ENCODE results near the gene TMEM233.
"Not testable (repeated sequence)": the region's sequence is repeated elsewhere in the genome, so short reads cannot be mapped to it uniquely, and the experiment has no call there.

Gene TMEM233

DNA sequence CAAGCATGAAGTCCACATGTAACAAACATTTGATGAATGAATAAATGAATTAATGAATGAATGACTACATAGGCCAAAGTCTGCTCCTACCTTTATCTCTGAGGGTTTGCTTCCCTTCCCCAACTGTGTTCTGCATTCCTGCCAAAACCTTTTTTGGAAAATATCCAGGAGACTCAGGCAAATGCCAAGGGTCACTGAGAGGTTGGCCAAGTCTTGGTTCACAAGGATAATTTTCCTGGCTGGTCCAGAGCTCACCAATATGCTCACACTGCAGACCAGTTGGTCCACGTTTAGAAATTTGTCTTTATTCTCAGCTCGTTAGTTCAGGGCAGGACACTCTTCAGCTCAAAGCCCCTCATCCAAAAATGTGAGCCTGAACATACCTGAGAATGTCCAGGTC, 10.2 kb downstream of the TMEM233 start:
- DNase-seq (ENCODE audit: low read depth in 1 of 2, low spot score in 1 of 2) = no peak

DNA sequence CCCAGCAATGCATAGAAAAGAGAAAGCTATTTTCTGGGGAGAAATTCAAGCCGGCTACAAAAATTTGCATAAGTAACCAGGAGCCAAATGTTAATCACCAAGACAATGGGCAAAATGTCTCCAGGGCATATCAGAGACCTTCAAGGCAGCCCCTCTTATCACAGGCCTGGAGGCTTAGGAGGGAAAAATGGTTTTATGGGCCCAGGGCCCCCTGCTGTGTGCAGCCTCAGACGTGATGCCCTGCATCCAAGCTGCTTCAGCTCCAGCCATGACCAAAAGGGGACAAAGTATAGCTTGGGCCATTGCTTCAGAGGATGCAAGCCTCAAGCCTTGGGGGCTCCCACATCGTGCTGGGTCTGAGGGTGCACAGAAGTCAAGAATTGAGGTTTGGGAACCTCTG, 15.8 kb downstream of the TMEM233 start:
- no peak for DNase-seq (ENCODE audit: low read depth in 1 of 2, low spot score in 1 of 2)

DNA sequence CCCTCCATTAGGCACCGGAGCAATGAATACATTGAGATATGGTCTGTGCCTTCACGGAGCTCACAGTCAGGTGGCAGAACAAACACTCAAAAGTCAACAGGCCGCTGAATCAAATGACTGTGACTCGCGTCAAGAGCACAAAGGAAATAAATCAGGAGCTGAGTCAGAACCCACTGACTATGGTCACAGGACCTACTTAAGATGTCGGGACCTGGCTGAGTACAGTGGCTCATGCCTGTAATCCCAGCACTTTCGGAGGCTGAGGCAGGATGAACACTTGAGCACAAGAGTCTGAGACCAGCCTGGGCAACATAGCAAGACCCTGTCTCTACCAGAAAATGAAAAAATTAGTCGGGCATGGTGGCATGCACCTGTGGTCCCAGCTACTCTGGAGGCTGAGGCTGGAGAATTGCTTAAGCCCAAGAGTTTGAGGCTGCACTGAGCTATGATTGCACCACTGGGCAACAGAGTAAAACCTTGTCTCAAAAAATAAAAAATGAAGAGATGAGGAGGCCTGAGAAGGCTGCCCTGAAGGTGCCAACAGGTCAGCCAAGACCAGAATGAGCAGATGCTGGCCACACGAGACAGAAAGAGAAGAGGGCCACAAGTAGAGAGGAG, 19.9 kb downstream of the TMEM233 start:
- no peak for DNase-seq (ENCODE audit: low read depth in 1 of 2, low spot score in 1 of 2)

DNA sequence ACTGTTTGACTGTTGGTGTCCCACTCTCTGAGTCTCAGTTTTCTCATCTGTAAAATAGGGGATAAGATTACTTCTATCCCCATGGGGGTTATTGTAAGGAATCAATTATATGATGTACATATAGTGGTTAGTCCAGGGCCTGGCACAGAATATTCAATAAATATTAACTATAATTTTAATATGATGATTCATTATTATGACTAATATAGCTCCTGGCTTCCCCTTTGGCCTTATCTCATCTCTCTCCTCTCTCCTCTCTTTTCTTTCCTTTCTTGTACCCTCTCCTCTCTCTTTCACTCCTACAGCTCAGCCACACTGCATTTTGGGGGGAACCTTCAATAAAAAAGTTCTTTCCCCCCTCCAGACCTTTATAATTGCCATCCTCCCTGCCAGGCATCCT, 21.1 kb downstream of the TMEM233 start:
- DNase-seq (ENCODE audit: low read depth in 1 of 2, low spot score in 1 of 2) = no peak

DNA sequence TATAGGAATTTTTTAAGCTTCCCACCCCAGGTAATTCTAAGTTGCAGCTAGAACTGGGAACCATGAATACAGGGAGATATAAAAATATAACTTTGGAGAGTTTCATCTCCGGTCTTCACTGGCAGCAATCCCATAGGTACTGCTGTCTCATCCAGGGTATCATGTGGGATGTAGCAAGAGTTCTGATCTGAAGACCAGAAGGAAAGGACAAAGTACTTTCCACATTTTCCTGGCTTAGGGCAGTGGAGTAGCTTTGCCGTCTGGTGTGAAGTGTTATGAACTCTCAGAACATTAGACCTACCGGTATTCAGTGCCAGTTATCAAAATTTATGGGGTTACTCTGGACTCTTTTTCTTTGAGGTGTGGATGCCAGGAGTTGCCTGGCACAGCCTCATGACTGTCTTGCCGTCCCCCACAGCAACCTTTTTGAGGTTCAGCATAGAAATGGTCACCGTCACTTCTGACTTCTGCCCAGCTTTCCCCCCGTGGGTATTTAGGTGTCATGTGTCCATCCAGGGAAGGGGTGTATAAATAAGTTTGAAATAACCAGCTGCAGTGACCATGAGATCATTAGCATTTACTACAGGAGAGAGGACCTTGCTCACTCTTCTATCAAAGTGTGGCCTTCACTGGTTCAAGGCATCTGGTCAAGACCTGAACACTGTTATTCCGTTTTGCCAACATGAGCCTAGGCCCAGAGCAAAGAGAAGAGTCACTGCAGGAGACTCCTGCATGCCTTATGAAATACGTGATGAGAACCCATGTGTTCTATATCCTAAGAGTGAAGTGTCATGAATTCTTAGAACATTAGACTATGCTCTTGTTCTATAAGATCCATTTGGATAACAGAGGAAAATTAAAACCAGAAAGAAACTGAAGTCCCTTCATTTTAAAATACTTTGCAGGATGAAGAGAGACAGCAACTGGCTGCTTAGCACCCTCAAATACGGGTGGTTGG, 22.2 kb downstream of the TMEM233 start:
- no peak for DNase-seq (ENCODE audit: low read depth in 1 of 2, low spot score in 1 of 2)

DNA sequence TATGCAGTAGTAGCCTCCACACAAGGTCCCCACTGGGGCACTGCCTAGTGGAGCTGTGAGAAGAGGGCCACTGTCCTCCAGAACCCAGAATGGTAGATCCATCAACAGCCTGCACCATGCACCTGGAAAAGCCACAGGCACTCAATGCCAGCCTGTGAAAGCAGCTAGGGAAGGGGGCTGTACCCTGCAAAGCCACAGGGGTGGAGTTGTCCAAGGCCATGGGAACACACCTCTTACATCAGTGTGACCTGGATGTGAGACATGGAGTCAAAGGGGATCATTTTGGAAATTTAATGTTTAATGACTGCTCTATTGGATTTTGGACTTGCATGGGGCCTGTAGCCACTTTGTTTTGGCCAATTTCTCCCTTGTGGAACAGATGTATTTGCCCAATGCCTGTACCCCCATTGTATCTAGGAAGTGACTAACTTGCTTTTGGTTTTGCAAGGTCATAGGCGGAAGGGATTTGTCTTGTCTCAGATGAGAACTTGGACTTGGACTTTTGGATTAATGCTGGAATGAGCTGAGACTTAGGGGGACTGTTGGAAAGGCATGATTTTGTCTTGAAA, 24.8 kb downstream of the TMEM233 start:
- not testable (repeated sequence) for DNase-seq (ENCODE audit: low read depth in 1 of 2, low spot score in 1 of 2)

DNA sequence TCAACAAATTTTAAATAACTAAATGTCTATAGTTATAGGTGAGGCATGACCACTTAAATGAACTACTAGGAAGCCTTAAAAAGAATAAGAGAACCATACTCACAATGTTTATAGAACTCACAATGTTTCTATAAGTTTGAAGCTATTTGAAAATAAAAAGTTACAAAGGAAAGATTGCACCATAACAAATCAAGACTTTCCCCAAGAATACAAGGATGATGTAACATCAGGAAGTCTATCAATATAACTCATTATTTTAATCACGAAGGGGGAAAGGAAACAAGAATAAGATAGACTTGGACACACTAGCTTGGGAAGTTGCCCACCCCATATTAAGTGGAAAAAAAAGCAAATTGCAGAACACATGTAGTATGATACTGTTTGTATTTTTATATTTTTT, 26.9 kb downstream of the TMEM233 start:
- DNase-seq (ENCODE audit: low read depth in 1 of 2, low spot score in 1 of 2) = no peak

DNA sequence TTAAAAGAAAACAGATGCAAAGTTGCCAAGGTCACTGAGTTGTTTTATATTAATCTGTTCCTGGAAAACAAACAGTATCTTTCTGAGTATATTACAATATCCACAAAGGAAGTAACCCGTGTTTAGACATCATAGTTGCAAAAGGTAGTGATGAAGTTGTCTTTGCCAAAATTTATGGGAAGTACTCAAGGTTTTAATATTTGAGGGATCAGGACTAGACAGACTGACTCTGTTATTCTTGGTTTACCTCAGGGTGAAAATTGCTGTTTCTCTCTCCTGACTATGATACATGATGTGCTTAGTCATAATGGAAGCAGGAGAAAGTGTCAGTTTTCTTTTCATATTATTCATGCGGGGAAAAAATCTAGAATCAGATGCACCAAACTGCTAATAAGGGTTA, 28.3 kb downstream of the TMEM233 start:
- no peak for DNase-seq (ENCODE audit: low read depth in 1 of 2, low spot score in 1 of 2)

DNA sequence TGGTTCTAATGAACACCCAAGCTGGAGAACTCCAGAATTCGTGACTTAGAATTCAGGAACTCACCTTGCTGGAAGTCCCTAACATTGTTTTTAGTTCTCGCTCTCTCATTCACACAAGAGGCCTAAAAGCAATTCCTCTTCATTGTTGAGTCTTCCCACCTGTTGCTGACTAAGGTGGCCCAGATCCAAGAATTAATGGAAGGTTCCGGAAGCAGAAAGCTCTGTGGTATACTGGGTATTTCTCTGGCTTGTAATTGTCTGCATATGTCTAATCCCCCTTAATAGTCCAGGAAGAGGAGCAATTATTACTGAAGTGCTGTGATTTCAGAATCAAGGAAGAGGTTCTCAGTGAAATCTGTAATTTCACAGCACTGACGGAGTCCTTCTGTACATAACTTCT, 31.4 kb downstream of the TMEM233 start:
- no peak for DNase-seq (ENCODE audit: low read depth in 1 of 2, low spot score in 1 of 2)

DNA sequence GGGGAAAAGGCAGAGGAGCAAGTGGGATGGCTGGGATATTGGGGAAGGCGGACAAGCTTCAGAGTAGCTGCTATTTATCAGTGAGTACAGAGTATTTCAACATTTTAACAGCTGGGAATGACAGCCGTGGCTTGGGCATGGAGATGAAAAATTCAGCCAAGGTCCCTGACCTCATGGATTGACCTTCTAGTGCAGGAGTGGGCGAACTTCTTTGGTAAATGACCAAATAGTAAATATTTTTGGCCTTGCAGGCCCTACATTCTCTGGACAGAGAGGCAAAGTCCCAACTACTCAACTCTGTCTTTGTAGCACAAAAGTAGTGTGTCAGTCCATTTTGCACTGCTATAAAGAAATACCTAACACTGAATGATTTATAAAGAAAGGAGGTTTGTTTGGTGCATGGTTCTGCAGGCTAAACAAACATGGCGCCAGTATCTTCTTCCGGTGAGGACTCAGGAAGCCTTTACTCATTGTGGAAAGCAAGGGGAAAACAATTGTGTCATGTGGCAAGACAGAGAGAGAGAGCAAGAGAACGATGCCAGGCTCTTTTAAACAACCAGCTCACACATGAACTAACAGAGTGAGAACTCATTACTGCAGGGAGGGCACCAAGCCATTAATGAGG, 33.6 kb downstream of the TMEM233 start:
- no peak for DNase-seq (ENCODE audit: low read depth in 1 of 2, low spot score in 1 of 2)

DNA sequence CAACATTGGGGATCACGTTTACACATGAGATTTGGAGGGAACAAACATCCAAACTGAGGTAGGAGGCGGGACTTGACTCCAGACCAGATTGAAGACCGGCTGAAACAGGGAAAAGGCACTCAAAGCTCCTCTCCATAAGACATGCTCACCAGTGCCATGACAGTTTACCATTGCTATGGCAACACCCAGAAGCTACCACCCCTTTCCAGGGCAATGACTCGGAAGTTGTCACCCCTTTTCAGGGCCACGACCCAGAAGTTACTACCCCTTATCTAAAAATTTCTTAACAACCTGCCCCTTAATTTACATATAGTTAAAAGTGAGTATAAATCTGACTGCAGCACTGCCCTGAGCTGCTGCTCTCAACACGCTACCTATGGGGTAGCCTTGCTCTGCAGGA, 34.1 kb downstream of the TMEM233 start:
- DNase-seq (ENCODE audit: low read depth in 1 of 2, low spot score in 1 of 2) = no peak

DNA sequence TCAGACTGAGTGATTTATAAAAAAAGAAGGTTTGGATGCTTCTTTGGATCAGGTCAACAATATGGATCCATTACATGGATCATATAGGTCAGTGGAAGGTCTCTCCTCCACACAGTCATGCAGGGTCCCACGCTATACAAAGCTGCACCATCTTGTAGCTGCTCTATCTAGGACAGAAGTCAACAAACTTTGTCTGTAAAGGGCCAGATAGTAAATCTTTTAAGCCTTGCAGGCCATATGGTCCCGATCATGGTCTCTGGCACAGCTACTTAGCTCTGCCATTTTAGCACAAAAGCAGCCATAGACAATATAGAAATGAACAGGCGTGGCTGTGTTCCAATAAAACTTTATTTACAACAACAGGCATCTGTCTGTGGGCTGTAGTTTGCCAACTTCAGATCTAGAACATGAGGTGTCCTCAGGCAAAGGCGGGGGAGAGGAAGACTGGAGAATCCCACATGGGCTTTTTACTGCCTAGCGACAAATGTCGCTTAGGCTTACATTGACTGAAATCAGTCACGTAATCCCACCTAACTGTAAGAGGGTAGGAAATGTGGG, 36.7 kb downstream of the TMEM233 start:
- no peak for DNase-seq (ENCODE audit: low read depth in 1 of 2, low spot score in 1 of 2)

DNA sequence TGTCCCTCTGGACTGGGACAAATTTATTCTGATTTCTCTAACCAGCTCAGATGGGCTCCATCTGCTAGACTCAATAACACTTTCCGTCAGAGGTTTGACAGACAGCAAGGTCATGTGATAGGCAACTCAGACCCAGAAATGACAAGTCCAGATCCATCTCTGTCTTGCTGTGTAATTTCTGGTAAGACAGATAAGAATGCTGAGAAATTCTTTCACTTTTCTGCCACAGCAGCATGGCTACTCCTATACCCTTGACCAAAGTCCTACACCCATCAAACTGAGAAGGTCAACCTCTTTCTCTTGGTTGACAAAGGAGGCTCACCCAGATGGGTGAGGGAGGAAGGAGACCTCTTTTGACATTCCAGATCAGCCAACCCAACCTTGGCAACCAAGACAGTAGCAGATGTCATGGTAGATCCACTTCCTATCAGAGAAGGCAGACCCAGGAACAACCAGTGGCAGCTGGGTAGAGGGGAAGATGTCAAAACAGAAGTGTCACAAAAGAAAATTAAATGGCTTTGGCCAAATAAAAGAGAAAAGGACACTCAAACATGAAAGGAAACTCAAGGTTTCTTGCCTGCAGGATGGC, 37.5 kb downstream of the TMEM233 start:
- DNase-seq (ENCODE audit: low read depth in 1 of 2, low spot score in 1 of 2) = no peak

DNA sequence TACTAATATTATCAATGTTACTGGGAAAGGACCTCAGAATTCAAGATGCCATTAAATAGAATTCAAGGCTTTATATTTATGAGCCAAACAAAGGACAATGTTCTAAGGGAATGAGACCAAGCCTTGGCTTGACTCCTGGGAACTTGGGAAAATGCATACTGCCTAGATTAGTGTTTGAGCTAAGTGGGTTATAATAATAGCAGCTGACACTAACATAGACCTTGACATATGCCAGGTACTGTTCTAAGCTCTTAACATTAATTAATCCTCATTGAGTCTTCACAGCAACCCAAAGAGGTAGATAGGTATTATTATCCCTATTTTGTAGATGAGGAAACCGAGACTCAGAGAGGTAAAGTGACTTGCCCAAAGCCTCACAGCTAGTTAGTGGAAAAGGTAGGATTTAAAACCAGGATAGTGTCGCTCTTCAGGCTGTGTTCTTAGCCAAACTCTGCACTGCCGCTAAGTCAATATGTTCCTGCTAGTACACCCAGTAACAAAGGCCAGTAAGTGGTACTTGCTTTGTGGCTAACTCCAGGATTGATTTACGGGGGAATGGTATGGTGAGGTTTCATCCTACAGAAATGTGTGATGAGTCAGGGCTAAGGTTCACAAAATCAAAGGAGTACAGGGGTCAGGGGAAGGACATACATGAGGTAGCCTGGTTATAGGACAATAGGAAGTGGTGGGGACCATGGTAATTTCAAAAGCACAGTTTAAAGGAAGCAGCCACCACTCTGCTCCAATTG, 38.5 kb downstream of the TMEM233 start:
- DNase-seq (ENCODE audit: low read depth in 1 of 2, low spot score in 1 of 2) = no peak

DNA sequence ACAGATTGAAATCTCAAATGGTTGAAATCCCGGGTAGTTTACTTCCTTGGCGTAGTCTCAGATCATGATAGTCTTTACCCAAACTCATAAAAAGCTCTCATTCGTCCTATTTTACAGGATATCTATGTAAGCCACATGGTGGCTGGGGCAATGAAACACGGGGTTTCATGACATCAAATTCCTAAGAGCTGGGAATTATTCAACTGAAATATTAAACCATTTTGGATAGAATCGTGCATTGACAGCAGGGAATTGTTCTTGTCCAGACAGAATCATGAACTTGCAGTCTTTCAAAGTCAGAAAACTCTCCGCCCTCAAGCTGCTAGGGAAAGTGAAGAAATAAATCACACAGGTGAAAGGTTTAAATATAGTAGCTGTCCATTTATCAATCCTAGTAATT, 41.2 kb downstream of the TMEM233 start:
- DNase-seq (ENCODE audit: low read depth in 1 of 2, low spot score in 1 of 2) = no peak

DNA sequence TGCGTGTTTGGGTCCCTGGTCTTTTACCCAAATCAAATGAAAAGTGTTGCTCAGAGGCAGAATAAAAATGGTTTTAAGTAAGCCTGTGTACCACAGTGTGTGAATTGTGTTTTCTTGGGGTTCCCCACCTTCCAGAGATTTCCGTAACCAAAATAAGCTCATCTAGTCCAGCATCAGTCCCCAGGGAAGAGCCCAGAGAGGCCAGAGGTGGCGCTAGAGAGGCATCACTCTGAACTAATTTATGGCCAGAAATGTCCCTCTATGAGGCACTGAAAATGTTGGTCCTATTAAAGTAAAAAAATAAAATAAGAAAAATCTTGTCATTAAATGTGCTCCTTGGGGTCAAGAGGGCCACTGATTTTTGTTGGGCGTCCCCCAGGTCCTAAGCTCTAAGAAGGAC, 49.4 kb downstream of the TMEM233 start:
- no peak for DNase-seq (ENCODE audit: low read depth in 1 of 2, low spot score in 1 of 2)

DNA sequence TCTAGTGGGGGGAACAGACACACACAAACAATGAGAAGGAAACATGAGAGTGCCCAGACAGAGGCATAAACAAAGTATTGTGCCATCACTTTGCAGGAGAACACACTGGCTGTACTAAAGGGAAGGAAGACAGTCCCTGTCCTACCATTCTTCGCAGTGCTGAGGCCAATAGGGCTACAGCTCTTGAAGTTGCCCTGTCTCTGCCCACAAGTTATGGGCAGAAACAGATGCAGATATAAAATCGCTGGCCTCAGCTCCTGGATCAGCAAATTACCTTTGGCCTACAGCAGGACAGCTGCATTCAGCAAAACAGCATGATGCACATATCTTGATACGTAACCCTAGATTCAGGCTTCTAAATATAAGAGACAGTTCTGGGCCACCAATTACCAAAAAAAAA, 51.4 kb downstream of the TMEM233 start:
- DNase-seq (ENCODE audit: low read depth in 1 of 2, low spot score in 1 of 2) = no peak

DNA sequence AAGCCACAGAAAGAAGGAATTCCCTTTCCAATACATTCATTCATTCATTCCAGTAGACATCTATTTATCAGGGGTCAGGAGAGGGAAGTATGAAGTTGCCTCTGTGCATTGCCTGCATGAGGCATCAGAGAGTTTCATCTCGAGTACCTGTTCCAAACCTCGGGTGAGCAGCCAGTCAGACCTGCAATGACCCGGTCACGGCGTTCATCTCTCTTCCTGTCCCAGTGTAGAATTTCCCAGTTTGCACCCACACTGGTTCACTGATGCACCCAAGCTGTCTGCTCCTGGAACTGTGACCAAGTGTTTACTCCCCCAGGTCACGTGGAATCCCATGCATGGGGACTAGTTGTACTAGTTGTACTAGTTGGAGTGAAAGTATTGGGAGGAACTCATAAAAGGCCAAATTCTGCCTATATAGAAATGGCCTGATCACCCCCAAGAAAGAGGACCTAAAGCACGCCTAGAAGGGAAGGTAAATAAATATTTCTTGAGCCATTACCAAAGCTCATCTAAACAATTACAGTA, 52.0 kb downstream of the TMEM233 start:
- no peak for DNase-seq (ENCODE audit: low read depth in 1 of 2, low spot score in 1 of 2)

DNA sequence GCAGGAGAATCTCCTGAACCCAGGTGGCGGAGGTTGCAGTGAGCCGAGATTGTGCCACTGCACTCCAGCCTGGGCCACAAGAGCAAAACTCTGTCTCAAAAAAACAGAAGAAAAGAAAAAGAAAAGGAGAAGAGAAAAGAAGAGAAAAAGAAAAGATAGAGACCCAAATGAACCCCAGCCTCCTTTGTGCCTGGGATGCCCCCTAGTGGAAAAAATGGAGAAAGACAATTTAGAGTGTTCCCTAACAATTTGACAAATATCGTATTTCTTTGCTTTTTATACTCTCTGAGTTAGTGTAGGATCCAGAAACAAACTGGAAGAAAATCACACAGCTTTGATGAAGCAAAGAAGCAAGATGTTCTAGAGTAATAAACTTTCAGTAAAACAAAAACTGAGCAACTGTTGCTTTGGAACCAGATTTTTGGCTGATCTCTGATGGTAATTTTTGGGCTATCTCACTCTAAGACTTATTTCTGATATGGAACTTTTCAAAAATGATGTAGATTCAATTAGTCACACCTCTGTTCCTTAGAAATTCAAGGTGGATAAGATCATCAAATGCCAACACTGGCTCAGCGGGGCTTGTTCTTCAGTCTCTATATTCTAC, 55.7 kb downstream of the TMEM233 start:
- DNase-seq (ENCODE audit: low read depth in 1 of 2, low spot score in 1 of 2) = no peak

DNA sequence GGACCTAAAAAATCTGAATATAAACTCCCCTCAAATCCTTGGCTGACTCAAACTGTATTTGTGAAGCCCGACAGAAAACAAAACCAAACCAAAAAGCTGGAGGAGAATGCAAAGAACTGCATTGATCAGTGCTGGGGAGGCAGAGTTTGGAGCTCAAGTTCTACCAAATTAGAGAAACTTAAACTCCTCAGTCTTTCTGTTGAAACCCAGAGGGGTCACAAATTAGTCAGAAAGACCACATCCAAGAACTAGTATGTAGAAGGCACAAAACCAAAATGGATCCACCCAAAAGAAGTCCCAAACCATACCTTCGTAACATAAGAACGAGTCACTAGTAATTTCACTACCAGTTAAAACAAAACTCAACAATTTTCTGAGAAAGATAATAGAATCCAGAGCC, 59.1 kb downstream of the TMEM233 start:
- no peak for DNase-seq (ENCODE audit: low read depth in 1 of 2, low spot score in 1 of 2)
